ENCODE results near the gene FOXP2.

The FOXP2 gene

DNA sequence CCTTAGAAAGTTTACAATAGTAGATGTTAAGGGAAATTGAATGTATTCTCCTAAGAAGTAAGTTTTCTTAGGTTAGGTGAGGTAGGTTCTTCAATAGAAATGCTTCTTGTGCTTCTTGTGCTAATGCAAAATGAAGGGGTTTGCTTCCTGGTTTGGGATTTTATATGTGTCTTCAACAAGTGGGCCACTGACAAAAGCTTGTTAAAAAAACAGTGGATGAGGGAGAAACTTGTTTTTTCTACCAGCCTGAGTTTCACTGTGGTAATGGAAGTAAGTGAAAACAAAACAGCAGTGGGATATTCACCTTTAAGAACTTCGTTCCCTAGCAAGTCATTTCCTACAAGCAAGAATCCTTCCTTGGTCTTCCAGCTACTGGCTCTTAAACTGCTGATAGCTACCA lies 107.5 kb downstream of the FOXP2 start:
- H3K36me3 ChIP-seq (ENCODE audit: control insufficient read depth in 2 of 2, insufficient read depth in 1 of 2, low read length in 2 of 2), result no peaks in the 10 kb centered on the region
- no peaks in the 10 kb centered on the region for H3K9me3 ChIP-seq (ENCODE audit: control insufficient read depth, insufficient read depth, low read depth, low read length)
- ChIA-PET CTCF (interaction anchor here (0.9 kb wide), 1 partner anchor 10 kb away, joined by 3 read pairs; no protein-coding TSS in a partner anchor), POLR2A (no interaction called here)
- TF ChIP-seq REPIN1 (tag by site-specific recombination; IDR thresholded peaks at IDR 0.05; ENCODE audit: low read depth) (no peak), SCRT1 (tag by site-specific recombination; IDR thresholded peaks at IDR 0.05; ENCODE audit: borderline replicate concordance) (peak; percentile 72; the same call in 1 of the 2 replicates), ZNF211 (tag by site-specific recombination; IDR thresholded peaks at IDR 0.05; ENCODE audit: low read depth) (no peak), PRDM1 (tag by site-specific recombination; IDR thresholded peaks at IDR 0.05) (peak; percentile 21; the same call in 1 of the 2 replicates), SCRT2 (tag by site-specific recombination; IDR thresholded peaks at IDR 0.05) (peak; percentile 83)
- no peak overlapping the region for H3K4me3 ChIP-seq (ENCODE audit: low read depth, low read length)
- H3K4me1 ChIP-seq (ENCODE audit: control insufficient read depth, insufficient read depth, low read length), result no peaks in the 10 kb centered on the region
- H3K27ac ChIP-seq (ENCODE audit: extremely low read depth, low read depth, low read length), result no peak overlapping the region

GRCh38 chr7:114527589-114527988 lies 113.0 kb downstream of the FOXP2 start:
- no peak overlapping the region for H3K27ac ChIP-seq (ENCODE audit: extremely low read depth, low read depth, low read length)
- no peak overlapping the region for H3K4me3 ChIP-seq (ENCODE audit: low read depth, low read length)
- H3K4me1 ChIP-seq (ENCODE audit: control insufficient read depth, insufficient read depth, low read length), result peaks cover 19% of the 10 kb centered on the region
- TF ChIP-seq FEZF1 (tag by site-specific recombination; IDR thresholded peaks at IDR 0.05) (no peak), ZNF335 (tag by site-specific recombination; conservative IDR thresholded peaks at IDR 0.05) (peak; percentile 29; the same call in 1 of the 2 replicates), ZNF366 (tag by site-specific recombination; conservative IDR thresholded peaks at IDR 0.05) (0 out of 2 replicates have a peak, but pooled peaks have one; percentile 16), ZNF843 (tag by site-specific recombination; IDR thresholded peaks at IDR 0.05) (peak; percentile 64; the same call in 1 of the 2 replicates), ZBTB21 (tag by site-specific recombination; IDR thresholded peaks at IDR 0.05) (no peak), ZNF664 (tag by site-specific recombination; IDR thresholded peaks at IDR 0.05) (no peak), ZNF146 (tag by site-specific recombination; IDR thresholded peaks at IDR 0.05) (no peak)
- TF ChIP-seq, protein P1, sequence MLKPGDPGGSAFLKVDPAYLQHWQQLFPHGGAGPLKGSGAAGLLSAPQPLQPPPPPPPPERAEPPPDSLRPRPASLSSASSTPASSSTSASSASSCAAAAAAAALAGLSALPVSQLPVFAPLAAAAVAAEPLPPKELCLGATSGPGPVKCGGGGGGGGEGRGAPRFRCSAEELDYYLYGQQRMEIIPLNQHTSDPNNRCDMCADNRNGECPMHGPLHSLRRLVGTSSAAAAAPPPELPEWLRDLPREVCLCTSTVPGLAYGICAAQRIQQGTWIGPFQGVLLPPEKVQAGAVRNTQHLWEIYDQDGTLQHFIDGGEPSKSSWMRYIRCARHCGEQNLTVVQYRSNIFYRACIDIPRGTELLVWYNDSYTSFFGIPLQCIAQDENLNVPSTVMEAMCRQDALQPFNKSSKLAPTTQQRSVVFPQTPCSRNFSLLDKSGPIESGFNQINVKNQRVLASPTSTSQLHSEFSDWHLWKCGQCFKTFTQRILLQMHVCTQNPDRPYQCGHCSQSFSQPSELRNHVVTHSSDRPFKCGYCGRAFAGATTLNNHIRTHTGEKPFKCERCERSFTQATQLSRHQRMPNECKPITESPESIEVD (tag by site-specific recombination; IDR thresholded peaks at IDR 0.05), result peak; percentile 28; the same call in 1 of the 2 replicates
- TF ChIP-seq, protein P2, sequence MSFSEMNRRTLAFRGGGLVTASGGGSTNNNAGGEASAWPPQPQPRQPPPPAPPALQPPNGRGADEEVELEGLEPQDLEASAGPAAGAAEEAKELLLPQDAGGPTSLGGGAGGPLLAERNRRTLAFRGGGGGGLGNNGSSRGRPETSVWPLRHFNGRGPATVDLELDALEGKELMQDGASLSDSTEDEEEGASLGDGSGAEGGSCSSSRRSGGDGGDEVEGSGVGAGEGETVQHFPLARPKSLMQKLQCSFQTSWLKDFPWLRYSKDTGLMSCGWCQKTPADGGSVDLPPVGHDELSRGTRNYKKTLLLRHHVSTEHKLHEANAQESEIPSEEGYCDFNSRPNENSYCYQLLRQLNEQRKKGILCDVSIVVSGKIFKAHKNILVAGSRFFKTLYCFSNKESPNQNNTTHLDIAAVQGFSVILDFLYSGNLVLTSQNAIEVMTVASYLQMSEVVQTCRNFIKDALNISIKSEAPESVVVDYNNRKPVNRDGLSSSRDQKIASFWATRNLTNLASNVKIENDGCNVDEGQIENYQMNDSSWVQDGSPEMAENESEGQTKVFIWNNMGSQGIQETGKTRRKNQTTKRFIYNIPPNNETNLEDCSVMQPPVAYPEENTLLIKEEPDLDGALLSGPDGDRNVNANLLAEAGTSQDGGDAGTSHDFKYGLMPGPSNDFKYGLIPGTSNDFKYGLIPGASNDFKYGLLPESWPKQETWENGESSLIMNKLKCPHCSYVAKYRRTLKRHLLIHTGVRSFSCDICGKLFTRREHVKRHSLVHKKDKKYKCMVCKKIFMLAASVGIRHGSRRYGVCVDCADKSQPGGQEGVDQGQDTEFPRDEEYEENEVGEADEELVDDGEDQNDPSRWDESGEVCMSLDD (tag by site-specific recombination; IDR thresholded peaks at IDR 0.05), result no peak
- H3K9me3 ChIP-seq (ENCODE audit: control insufficient read depth, insufficient read depth, low read depth, low read length), result no peaks in the 10 kb centered on the region
- POLR2A ChIA-PET, result no interaction called here
- CTCF ChIA-PET, result no interaction called here
- no peaks in the 10 kb centered on the region for H3K36me3 ChIP-seq (ENCODE audit: control insufficient read depth in 2 of 2, insufficient read depth in 1 of 2, low read length in 2 of 2)

DNA sequence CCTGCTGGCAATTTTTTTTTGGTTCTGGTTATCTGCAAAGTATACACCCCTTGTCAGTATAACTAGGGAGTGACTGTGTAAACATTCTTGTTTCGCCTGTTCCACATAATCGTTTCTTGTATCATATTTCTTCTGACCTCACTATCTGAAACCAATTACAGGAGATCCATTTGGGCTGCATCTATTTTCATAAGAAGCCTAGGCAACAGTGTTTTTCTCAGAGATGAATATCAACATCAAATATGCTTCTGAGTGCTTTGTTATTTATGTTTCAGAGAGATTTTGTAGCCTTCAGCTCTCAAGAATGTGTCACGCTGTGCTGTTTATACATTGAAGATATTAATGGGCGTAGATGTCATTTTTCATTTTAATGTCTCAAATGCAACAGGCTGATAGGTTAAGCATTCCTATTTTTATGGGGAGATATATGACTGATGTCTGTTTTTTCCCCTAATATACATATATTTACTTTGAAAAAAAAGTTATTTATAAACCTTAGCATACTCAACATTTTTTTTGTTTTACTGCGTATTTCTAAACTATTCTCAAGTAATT lies 115.5 kb downstream of the FOXP2 start:
- Histone ChIP-seq H3K36me3 (ENCODE audit: control insufficient read depth in 2 of 2, insufficient read depth in 1 of 2, low read length in 2 of 2) (no peaks in the 10 kb centered on the region), H3K27ac (ENCODE audit: extremely low read depth, low read depth, low read length) (no peak overlapping the region; the same call in 1 of the 2 replicates), H3K9me3 (ENCODE audit: control insufficient read depth, insufficient read depth, low read depth, low read length) (no peaks in the 10 kb centered on the region), H3K4me3 (ENCODE audit: low read depth, low read length) (no peak overlapping the region), H3K4me1 (ENCODE audit: control insufficient read depth, insufficient read depth, low read length) (peaks cover 40% of the 10 kb centered on the region)
- CTCF ChIA-PET, result no interaction called here
- POLR2A ChIA-PET, result no interaction called here
- TF ChIP-seq ZNF214 (tag by site-specific recombination; IDR thresholded peaks at IDR 0.05; ENCODE audit: borderline replicate concordance), result no peak
- 0 out of 2 replicates have a peak, but pooled peaks have one; percentile 55 for TF ChIP-seq ZFP69B (tag by site-specific recombination; IDR thresholded peaks at IDR 0.05)
- TF ChIP-seq KLF7 (tag by site-specific recombination; IDR thresholded peaks at IDR 0.05; ENCODE audit: borderline replicate concordance), result peak; percentile 89; the same call in 1 of the 2 replicates
- 0 out of 2 replicates have a peak, but pooled peaks have one; percentile 46 for TF ChIP-seq REPIN1 (tag by site-specific recombination; IDR thresholded peaks at IDR 0.05; ENCODE audit: low read depth)
- no peak for TF ChIP-seq ZNF658 (tag by site-specific recombination; IDR thresholded peaks at IDR 0.05)
- no peak for TF ChIP-seq ZNF433 (tag by site-specific recombination; IDR thresholded peaks at IDR 0.05; ENCODE audit: low read depth)
- TF ChIP-seq ZNF155 (tag by site-specific recombination; IDR thresholded peaks at IDR 0.05), result no peak
- TF ChIP-seq OVOL3 (tag by site-specific recombination; IDR thresholded peaks at IDR 0.05), result peak; percentile 85
- TF ChIP-seq ZNF324 (tag by site-specific recombination; IDR thresholded peaks at IDR 0.05), result peak; percentile 72; the same call in 1 of the 2 replicates
- peak; percentile 60; the same call in 1 of the 2 replicates for TF ChIP-seq YY1 (tag by site-specific recombination; IDR thresholded peaks at IDR 0.05)
- TF ChIP-seq ZEB2 (tag by site-specific recombination; IDR thresholded peaks at IDR 0.05), result peak; percentile 99
- peak; percentile 97 for TF ChIP-seq ZNF24 (tag by site-specific recombination; IDR thresholded peaks at IDR 0.05)
- no peak for TF ChIP-seq ZNF23 (tag by site-specific recombination; IDR thresholded peaks at IDR 0.05; ENCODE audit: borderline replicate concordance)
- peak; percentile 97 for TF ChIP-seq OSR2 (tag by site-specific recombination; IDR thresholded peaks at IDR 0.05)
- TF ChIP-seq BCL11A (tag by site-specific recombination; IDR thresholded peaks at IDR 0.05; ENCODE audit: low read depth), result peak; percentile 91; the same call in 1 of the 2 replicates
- peak; percentile 86 for TF ChIP-seq MEIS1 (CRISPR knock-in tag; IDR thresholded peaks at IDR 0.05; ENCODE audit: borderline replicate concordance)
- TF ChIP-seq ZNF843 (tag by site-specific recombination; IDR thresholded peaks at IDR 0.05), result peak; percentile 97

Data from HEK293 (cell line).